Stimulated activated CD4-positive, alpha-beta T cell treated with anti-CD3 and anti-CD28 coated beads, TNF-alpha, amount 100 ng/mL, for 4 hours (primary cell): ENCODE results near the gene TLCD3A.
"Not testable (repeated sequence)": the region's sequence is repeated elsewhere in the genome, so short reads cannot be mapped to it uniquely, and the experiment has no call there.

Experiments
- DNase-seq, 3 experiments: peaks; one replicate each; pipeline ENCODE4 v3.0.0-alpha.2; 2020; ENCODE audit warnings: low read depth in 3 of 3

Gene TLCD3A

GRCh38 chr17:748604-749003 lies 16.2 kb downstream of the TLCD3A start:
- DNase-seq: not testable (repeated sequence)

- not testable (repeated sequence) for DNase-seq
Measured at GRCh38 chr17:749359-749758, 17.0 kb downstream of the TLCD3A start.

- no peak for DNase-seq
Measured at GRCh38 chr17:750431-751037, 18.1 kb downstream of the TLCD3A start.

GRCh38 chr17:751269-752001 lies 19.0 kb downstream of the TLCD3A start:
- peak; percentile 26 to 38 (median 34) for DNase-seq

- peak; percentile 96 to 100 (median 97) for DNase-seq
Measured at GRCh38 chr17:752002-752619, 19.7 kb downstream of the TLCD3A start, which contains the start of gene GEMIN4. GEMIN4 (minus strand) TSS chr17:752264; CDS start chr17:752142, 122 bp downstream.

GRCh38 chr17:752620-753219 lies 20.3 kb downstream of the TLCD3A start:
- DNase-seq: no peak

- no peak for DNase-seq
Measured at GRCh38 chr17:753418-753817, 21.0 kb downstream of the TLCD3A start.

- DNase-seq: not testable (repeated sequence)
Measured at GRCh38 chr17:755319-755961, 23.0 kb downstream of the TLCD3A start.

- not testable (repeated sequence) for DNase-seq
Measured at GRCh38 chr17:756010-756567, 23.7 kb downstream of the TLCD3A start.

- no peak for DNase-seq
Measured at GRCh38 chr17:759964-760363, 27.6 kb downstream of the TLCD3A start.

GRCh38 chr17:760371-760770 lies 28.0 kb downstream of the TLCD3A start:
- DNase-seq: no peak

- no peak for DNase-seq
Measured at GRCh38 chr17:767076-767475, 34.7 kb downstream of the TLCD3A start.

GRCh38 chr17:773016-773415 lies 40.6 kb downstream of the TLCD3A start:
- DNase-seq: no peak

- DNase-seq: no peak
Measured at GRCh38 chr17:773467-774312, 41.3 kb downstream of the TLCD3A start.

GRCh38 chr17:774313-774584 lies 41.9 kb downstream of the TLCD3A start:
- no peak for DNase-seq

GRCh38 chr17:778096-778495 lies 45.7 kb downstream of the TLCD3A start:
- no peak for DNase-seq

- DNase-seq: peak; percentile 88 to 92 (median 91)
Measured at GRCh38 chr17:781805-782731, 49.7 kb downstream of the TLCD3A start, which contains the start of the genes GLOD4 and MRM3. GLOD4 (minus strand) TSS chr17:782280; CDS start chr17:782255, 25 bp downstream. MRM3 (plus strand) TSS chr17:782353; CDS start chr17:782379, 26 bp downstream.

- DNase-seq: no peak
Measured at GRCh38 chr17:784143-784542, 51.7 kb downstream of the TLCD3A start.

GRCh38 chr17:785901-786300 lies 53.5 kb downstream of the TLCD3A start:
- DNase-seq: not testable (repeated sequence)
